GM12878 (cell line): ENCODE results near the gene BCAP29.

Source experiments
- ATF3 ChIP-seq: IDR thresholded peaks from 2 replicates; pipeline ENCODE4 v1.6.1; 2011; ENCODE audit warnings: low read depth, mild to moderate bottlenecking, low read length, moderate library complexity, borderline replicate concordance; ENCODE audit errors: extremely low read depth
- CBX5 ChIP-seq: sonication (generic); IDR thresholded peaks from 2 replicates; pipeline ENCODE4 v1.6.1; 2016; ENCODE audit warnings: low read depth, moderate library complexity, mild to moderate bottlenecking, inconsistent platforms
- CHD2 ChIP-seq: IDR thresholded peaks from 2 replicates; pipeline ENCODE4 v1.6.1; 2011; ENCODE audit warnings: low read depth, low read length, improper control_type of control experiment, borderline replicate concordance
- CTCF ChIP-seq, 3 experiments: IDR thresholded peaks in 2 of 3; conservative IDR thresholded peaks in 1 of 3; 2 replicates each; pipeline ENCODE4 v1.5.1; 2011; ENCODE audit warnings: low read depth in 3 of 3, low read length in 3 of 3, mild to moderate bottlenecking in 3 of 3, control low read depth in 2 of 3, moderate library complexity in 2 of 3, inconsistent platforms in 1 of 3, mixed read lengths in 1 of 3; ENCODE audit not compliant: control insufficient read depth in 2 of 3, insufficient read depth in 1 of 3; ENCODE audit errors: extremely low read depth in 1 of 3
- FOXK2 ChIP-seq: fragments of 450-650 bp; IDR thresholded peaks from 2 replicates; pipeline ENCODE4 v1.6.1; 2017; ENCODE audit warnings: mild to moderate bottlenecking, moderate library complexity
- MAX ChIP-seq: IDR thresholded peaks from 2 replicates; pipeline ENCODE4 v1.6.1; 2012; ENCODE audit warnings: low read depth, low read length, improper control_type of control experiment
- MYC ChIP-seq: IDR thresholded peaks from 2 replicates; pipeline ENCODE4 v1.6.1; 2011; ENCODE audit warnings: mild to moderate bottlenecking, low read length, moderate library complexity, inconsistent platforms; ENCODE audit not compliant: insufficient read depth, insufficient replicate concordance, insufficient read length, severe bottlenecking
- POLR2AphosphoS5 ChIP-seq: IDR thresholded peaks from 2 replicates; pipeline ENCODE4 v1.6.1; 2011; ENCODE audit warnings: mild to moderate bottlenecking, low read length, inconsistent platforms
- RAD21 ChIP-seq: IDR thresholded peaks from 2 replicates; pipeline ENCODE4 v1.6.1; 2011; ENCODE audit warnings: mild to moderate bottlenecking, low read depth, low read length, moderate library complexity; ENCODE audit not compliant: insufficient read depth
- SRF ChIP-seq, 2 experiments: IDR thresholded peaks; 2 replicates each; pipeline ENCODE4 v1.6.1; 2011; ENCODE audit warnings: low read depth in 2 of 2, low read length in 2 of 2, mild to moderate bottlenecking in 1 of 2, moderate library complexity in 1 of 2
- TCF7 ChIP-seq: IDR thresholded peaks from 2 replicates; pipeline ENCODE4 v1.6.1; 2014; ENCODE audit warnings: antibody characterized with exemption, borderline replicate concordance
- ZNF217 ChIP-seq: fragments of 450-650 bp; IDR thresholded peaks from 2 replicates; pipeline ENCODE4 v1.6.1; 2017; ENCODE audit warnings: antibody characterized with exemption, mild to moderate bottlenecking

- TF ChIP-seq TCF7: no peak
- no peak for TF ChIP-seq MAX
- TF ChIP-seq ATF3: no peak
- TF ChIP-seq FOXK2: no peak
- no peak for TF ChIP-seq POLR2AphosphoS5
- no peak for TF ChIP-seq CTCF (IDR thresholded peaks at IDR 0.05 in 2 of 3, conservative IDR thresholded peaks at IDR 0.05 in 1 of 3; ENCODE audit: control insufficient read depth in 2 of 3, extremely low read depth in 1 of 3, insufficient read depth in 1 of 3, low read depth in 3 of 3, low read length in 3 of 3)
- TF ChIP-seq SRF (IDR thresholded peaks at IDR 0.05; ENCODE audit: low read depth in 2 of 2, low read length in 2 of 2): no peak
- TF ChIP-seq ZNF217: no peak
- no peak for TF ChIP-seq CHD2
- no peak for TF ChIP-seq MYC
- no peak for TF ChIP-seq CBX5
- TF ChIP-seq RAD21: no peak
Measured at GRCh38 chr7:107661865-107662379, 81.9 kb downstream of the BCAP29 start.
